ENCODE measurements around the gene LMF1.

Gene LMF1

GRCh38 chr16:920717-921116, 50.1 kb downstream of the LMF1 start:
- Histone ChIP-seq H4K20me1 (ENCODE audit: insufficient read depth, low read length) (no peaks in the 10 kb centered on the region), H3K4me1 (ENCODE audit: low read length) (no peaks in the 10 kb centered on the region), H3K9ac (ENCODE audit: low read length) (no peak overlapping the region), H3K79me2 (ENCODE audit: low read length) (no peaks in the 10 kb centered on the region), H3K27ac (ENCODE audit: low read length) (no peak overlapping the region), H3K4me3 (ENCODE audit: low read length) (no peak overlapping the region), H2AFZ (ENCODE audit: low read depth, low read length) (no peak overlapping the region), H3K36me3 (replicated peaks; ENCODE audit: low read depth, low read length) (peaks cover 3% of the 10 kb centered on the region), H3K4me2 (ENCODE audit: low read length) (no peak overlapping the region), H3K9me3 (ENCODE audit: insufficient read depth, low read length) (no peaks in the 10 kb centered on the region), H3K27me3 (ENCODE audit: low read depth, low read length) (no peaks in the 10 kb centered on the region)
- TF ChIP-seq CTCF (IDR thresholded peaks at IDR 0.05; ENCODE audit: low read depth, low read length), result no peak
- TF ChIP-seq EZH2phosphoT487 (IDR thresholded peaks at IDR 0.05; ENCODE audit: low read depth), result no peak

GRCh38 chr16:920051-920681, 50.6 kb downstream of the LMF1 start:
- Histone ChIP-seq H3K79me2 (ENCODE audit: low read length) (no peaks in the 10 kb centered on the region), H4K20me1 (ENCODE audit: insufficient read depth, low read length) (no peaks in the 10 kb centered on the region), H3K9ac (ENCODE audit: low read length) (no peak overlapping the region), H3K27me3 (ENCODE audit: low read depth, low read length) (no peaks in the 10 kb centered on the region), H3K4me2 (ENCODE audit: low read length) (no peak overlapping the region), H3K4me1 (ENCODE audit: low read length) (no peaks in the 10 kb centered on the region), H3K27ac (ENCODE audit: low read length) (no peak overlapping the region), H3K36me3 (replicated peaks; ENCODE audit: low read depth, low read length) (peaks cover 3% of the 10 kb centered on the region), H3K4me3 (ENCODE audit: low read length) (no peak overlapping the region), H3K9me3 (ENCODE audit: insufficient read depth, low read length) (no peaks in the 10 kb centered on the region), H2AFZ (ENCODE audit: low read depth, low read length) (no peak overlapping the region)
- TF ChIP-seq EZH2phosphoT487 (IDR thresholded peaks at IDR 0.05; ENCODE audit: low read depth) (no peak), CTCF (IDR thresholded peaks at IDR 0.05; ENCODE audit: low read depth, low read length) (no peak)

- H3K36me3 ChIP-seq (replicated peaks; ENCODE audit: low read depth, low read length), result peaks cover 3% of the 10 kb centered on the region
- H3K27me3 ChIP-seq (ENCODE audit: low read depth, low read length), result no peaks in the 10 kb centered on the region
- H3K4me2 ChIP-seq (ENCODE audit: low read length), result no peak overlapping the region
- TF ChIP-seq EZH2phosphoT487 (IDR thresholded peaks at IDR 0.05; ENCODE audit: low read depth), result no peak
- TF ChIP-seq CTCF (IDR thresholded peaks at IDR 0.05; ENCODE audit: low read depth, low read length), result no peak
- H3K9ac ChIP-seq (ENCODE audit: low read length), result no peak overlapping the region
- no peaks in the 10 kb centered on the region for H3K9me3 ChIP-seq (ENCODE audit: insufficient read depth, low read length)
- H2AFZ ChIP-seq (ENCODE audit: low read depth, low read length), result no peak overlapping the region
- H3K79me2 ChIP-seq (ENCODE audit: low read length), result no peaks in the 10 kb centered on the region
- H3K4me1 ChIP-seq (ENCODE audit: low read length), result no peaks in the 10 kb centered on the region
- H3K4me3 ChIP-seq (ENCODE audit: low read length), result no peak overlapping the region
- no peaks in the 10 kb centered on the region for H4K20me1 ChIP-seq (ENCODE audit: insufficient read depth, low read length)
- H3K27ac ChIP-seq (ENCODE audit: low read length), result no peak overlapping the region
Measured at GRCh38 chr16:919658-920050, 51.1 kb downstream of the LMF1 start.

- Histone ChIP-seq H3K4me3 (ENCODE audit: low read length) (no peak overlapping the region), H3K79me2 (ENCODE audit: low read length) (no peaks in the 10 kb centered on the region), H3K27me3 (ENCODE audit: low read depth, low read length) (no peaks in the 10 kb centered on the region), H3K4me1 (ENCODE audit: low read length) (no peaks in the 10 kb centered on the region), H3K36me3 (replicated peaks; ENCODE audit: low read depth, low read length) (peaks cover 3% of the 10 kb centered on the region), H3K27ac (ENCODE audit: low read length) (no peak overlapping the region), H2AFZ (ENCODE audit: low read depth, low read length) (no peak overlapping the region), H3K4me2 (ENCODE audit: low read length) (no peak overlapping the region), H4K20me1 (ENCODE audit: insufficient read depth, low read length) (no peaks in the 10 kb centered on the region), H3K9ac (ENCODE audit: low read length) (no peak overlapping the region), H3K9me3 (ENCODE audit: insufficient read depth, low read length) (no peaks in the 10 kb centered on the region)
- TF ChIP-seq CTCF (IDR thresholded peaks at IDR 0.05; ENCODE audit: low read depth, low read length), result no peak
- TF ChIP-seq EZH2phosphoT487 (IDR thresholded peaks at IDR 0.05; ENCODE audit: low read depth), result no peak
Measured at GRCh38 chr16:918741-919657, 51.8 kb downstream of the LMF1 start.
